NOMO-1 treated with dmso at 0.1 percent for 144 hours (cell line): ENCODE results near the gene PDE9A.

Experiments used
- DNase-seq: peaks from one replicate; lab custom pipeline; 2025; ENCODE audit not compliant: unreplicated experiment; lab: John Stamatoyannopoulos, UW

The PDE9A gene

DNA sequence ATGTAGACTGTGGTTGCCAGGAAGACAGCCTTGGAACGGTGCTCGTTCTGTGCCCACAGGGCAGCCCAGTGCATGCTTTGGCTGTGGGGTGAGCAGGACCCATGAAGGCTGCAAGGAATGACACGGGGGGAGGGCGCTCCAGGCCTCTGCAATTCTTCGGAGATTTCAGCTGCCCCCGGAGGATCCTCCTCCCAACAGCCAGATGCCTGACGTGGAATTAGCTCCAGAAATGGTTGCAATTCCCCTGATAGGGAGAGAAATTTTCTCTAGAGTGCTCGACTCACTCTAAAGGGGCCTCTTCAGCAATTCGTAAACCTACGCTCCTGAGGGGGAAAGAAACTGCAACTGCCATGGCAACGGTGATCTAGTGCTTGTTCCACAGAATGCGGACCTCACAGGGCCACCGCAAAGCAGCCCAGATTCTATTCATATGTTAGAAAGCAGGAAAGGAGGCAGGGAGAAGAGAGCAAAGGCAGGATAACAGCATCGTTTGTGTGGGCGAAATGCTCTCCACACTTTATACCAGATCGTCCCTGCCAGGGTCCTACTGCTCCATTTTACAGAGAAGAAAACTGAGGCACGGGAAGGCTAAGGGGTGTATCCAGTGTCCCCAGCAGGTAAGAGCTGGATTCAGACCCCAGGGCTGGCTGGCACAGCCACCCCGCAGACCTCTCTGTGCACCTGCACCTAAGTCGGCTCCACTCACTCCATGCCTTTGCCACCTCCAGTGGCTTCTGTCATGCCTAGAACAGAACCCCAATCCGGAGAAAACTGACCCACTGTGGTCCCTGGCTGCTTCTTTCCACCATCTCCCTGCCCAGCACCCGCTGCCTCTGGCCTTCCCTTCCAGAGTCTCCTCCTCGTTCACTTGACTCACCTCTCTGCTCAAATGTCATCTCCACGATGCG is 11.9 kb upstream of the PDE9A start:
- DNase-seq: no peak

- DNase-seq: no peak
Measured at GRCh38 chr21:42642219-42642745, 11.1 kb upstream of the PDE9A start.

GRCh38 chr21:42644223-42645208 is 8.9 kb upstream of the PDE9A start:
- DNase-seq: no peak

GRCh38 chr21:42645211-42646075 is 8.0 kb upstream of the PDE9A start:
- DNase-seq: no peak

GRCh38 chr21:42646076-42646825 is 7.2 kb upstream of the PDE9A start:
- no peak for DNase-seq

DNA sequence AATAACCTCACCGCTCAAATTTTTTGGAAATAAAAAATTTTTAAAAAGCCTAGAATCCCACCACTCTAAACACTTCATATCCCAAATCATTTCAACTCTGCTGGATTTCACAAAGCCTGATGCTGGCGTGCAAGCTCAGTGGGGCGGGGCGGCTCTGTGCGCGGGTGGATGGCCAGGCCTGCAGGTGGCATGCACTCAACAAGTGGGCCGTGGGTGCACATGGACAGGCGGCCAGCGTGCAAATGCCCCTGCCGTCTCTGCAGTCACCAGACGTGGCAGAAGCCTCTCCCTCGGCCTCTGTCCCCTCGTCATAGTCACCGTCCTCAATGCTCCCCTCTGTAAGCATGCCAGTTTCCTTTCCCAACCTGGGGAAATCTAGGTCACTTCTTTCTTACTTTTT is 6.6 kb upstream of the PDE9A start:
- DNase-seq: no peak

DNA sequence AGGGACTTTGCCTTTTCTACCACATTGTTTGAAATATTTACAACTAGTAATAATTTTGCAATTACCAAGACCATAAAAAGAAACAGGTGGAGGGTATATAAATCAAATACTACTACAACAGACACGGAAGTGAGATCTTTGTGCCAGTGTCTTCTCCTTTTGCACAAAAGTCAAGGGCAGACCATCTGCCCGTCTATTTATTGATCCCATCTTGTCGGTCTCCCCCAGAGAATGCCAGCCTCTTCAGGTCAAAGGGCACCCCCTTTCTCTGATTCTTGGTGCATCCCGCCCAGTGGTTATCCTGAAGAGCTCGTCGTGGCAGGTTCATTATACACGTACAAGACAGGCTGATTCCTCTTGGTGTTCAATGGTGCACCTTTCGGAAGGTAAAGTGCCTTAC is 4.8 kb upstream of the PDE9A start:
- DNase-seq: no peak

DNA sequence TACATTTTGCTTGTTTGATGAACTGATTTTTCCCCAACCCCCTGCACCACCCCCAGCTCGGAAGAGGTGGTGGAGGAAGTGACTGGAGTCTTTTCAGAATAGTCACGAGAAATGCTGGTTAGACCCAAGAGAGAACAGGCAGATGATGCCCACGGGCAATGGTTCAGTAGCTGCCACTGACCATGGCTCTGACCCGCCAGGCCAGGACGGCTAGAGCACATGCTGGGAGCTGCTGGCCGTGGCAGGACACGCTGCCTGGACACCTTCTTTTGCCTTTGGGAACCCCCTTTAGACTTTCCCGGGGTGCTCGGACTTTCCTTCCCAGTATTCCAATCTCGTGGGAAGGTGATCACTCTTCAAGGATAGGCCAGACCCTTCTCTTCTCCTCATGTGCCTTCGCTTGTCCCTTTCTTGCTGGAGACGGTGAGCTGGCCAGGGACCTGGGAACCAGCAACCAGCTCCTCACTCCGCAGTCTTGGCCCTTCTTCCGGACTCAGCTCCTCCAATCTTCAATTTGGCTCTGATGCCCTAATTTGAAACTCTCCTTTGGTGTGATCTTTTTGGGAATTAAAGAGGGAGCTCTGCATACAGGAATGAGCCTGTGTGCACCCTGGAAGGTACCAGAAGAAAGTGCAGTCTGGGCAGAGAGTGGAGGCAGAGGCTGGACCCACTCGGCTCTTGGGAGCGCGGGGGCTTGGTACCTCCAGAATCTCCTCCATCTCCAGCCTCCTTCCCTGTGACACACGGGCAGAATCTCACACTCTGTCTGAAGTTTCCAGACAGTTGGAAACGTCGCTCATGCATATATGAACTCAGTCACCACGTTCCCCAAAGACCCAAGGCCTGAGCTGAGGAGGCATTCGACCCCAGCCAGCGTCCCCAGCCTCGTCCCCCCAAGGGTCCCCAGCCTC is 4.0 kb upstream of the PDE9A start:
- no peak for DNase-seq

DNA sequence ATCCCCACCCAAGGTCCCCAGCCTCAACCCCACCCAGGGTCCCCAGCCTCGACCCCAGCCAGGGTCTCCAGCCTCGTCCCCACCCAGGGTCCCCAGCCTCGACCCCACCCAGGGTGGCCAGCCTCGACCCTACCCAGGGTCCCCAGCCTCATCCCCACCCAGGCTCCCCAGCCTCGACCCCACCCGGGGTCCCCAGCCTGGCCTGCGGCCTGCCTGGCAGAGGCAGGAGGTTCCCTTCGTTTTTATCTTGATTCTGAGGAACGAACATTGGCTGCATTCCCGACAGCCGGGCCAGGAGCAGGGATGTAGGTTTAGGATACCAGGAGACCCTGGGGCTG is 3.4 kb upstream of the PDE9A start:
- no peak for DNase-seq

DNA sequence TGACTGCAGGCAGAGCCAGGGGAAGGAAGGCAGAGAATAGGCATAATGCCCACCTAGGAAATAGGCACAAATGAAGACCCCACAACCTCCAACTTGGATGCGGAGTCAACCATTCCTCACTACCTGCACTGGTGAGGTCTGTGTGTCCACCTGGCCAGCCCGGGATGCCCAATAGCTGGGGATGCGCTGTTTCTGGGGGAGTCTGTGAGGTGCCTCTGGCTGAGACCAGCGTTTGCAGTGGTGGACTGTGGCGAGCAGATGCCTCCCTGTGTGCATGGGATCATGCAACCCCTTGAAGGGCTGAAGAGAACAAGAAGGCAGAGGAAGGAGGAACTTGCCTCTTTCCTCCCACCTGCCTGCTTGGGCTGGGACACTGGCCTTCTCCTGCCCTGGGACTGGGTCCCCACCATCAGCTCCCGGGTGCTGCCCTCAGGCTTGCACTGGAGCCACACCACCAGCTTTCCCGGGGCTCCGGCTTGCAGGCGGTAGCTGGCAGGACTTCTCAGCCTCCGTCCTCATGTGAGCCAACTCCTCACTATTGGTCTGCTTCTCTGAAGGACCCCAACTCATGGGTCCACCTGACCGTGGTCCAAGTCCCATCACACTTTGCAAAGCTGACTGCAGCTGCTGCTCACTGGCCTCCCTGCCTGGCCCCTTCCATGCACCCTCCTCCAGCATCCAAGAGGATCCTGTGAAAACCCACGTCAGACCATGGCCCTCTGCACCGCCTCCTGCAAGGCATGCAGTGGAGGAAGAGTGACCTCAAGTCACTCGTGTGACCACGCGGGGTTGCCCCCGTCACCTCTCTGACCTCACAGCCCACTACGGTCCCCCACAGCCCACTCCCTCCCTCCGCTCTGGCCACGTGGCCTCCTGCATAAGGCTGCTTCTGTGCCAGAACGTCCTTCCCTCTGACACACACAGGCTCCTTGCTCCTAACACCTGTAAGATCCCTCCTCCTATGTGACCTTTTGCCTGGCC is 2.7 kb upstream of the PDE9A start:
- DNase-seq: no peak

GRCh38 chr21:42651515-42652401 is 1.7 kb upstream of the PDE9A start:
- DNase-seq: peak; percentile 31

- DNase-seq: no peak
Measured at GRCh38 chr21:42652527-42653230, 742 bp upstream of the PDE9A start.

GRCh38 chr21:42654179-42654912 is 925 bp downstream of the PDE9A start:
- no peak for DNase-seq

GRCh38 chr21:42654913-42655795 is 1.7 kb downstream of the PDE9A start:
- DNase-seq: no peak
